Naive thymus-derived CD4-positive, alpha-beta T cell (primary cell): ENCODE data around the gene ZNF32. TPM values are rescaled to one million over a fixed set of nuclear protein-coding genes. Genes with fewer than 3 reads are reported as not detected.

Source experiments
- ATAC-seq: fragments of 150-1000 bp; cut with Tn5 transposase; 2 replicates; pipeline ENCODE4 v1.10.0; 2021; ENCODE audit warnings: mild to moderate bottlenecking, moderate library complexity
- CTCF ChIA-PET: fragments of 350-600 bp; sonication (Branson Sonifier 250); formaldehyde crosslinking; loops from one replicate; lab custom pipeline; 2021; ENCODE audit warnings: antibody characterized with exemption; lab: Charles Lee
- POLR2A ChIA-PET: fragments of 350-600 bp; sonication (Branson Sonifier 250); formaldehyde crosslinking; loops from one replicate; lab custom pipeline; 2021; ENCODE audit warnings: antibody characterized with exemption, inconsistent platforms; lab: Charles Lee
- DNase-seq, 9 donors: peaks; one replicate each; pipeline versions ENCODE4 v3.0.0 to v3.0.0-alpha.2; 2020 to 2022; ENCODE audit warnings: mixed read lengths in 1 of 9
- H3K27ac ChIP-seq: one replicate; pipeline ENCODE4 v1.7.0; 2013; ENCODE audit warnings: mild to moderate bottlenecking, low read depth, low read length, moderate library complexity
- H3K27me3 ChIP-seq, 2 donors: one replicate each; pipeline ENCODE4 v1.7.0; 2013; ENCODE audit warnings: low read length in 2 of 2, mild to moderate bottlenecking in 2 of 2, moderate library complexity in 2 of 2; ENCODE audit not compliant: control insufficient read depth in 2 of 2, insufficient read depth in 2 of 2
- H3K36me3 ChIP-seq, 3 experiments: 1 replicate in 2 of 3; 2 replicates in 1 of 3; pipeline ENCODE4 v1.7.0; 2013; ENCODE audit warnings: low read length in 3 of 3, mild to moderate bottlenecking in 3 of 3, moderate library complexity in 1 of 3; ENCODE audit not compliant: insufficient read depth in 3 of 3, control insufficient read depth in 2 of 3
- H3K4me1 ChIP-seq, 2 donors: one replicate each; pipeline ENCODE4 v1.7.0; 2013; ENCODE audit warnings: low read length in 2 of 2, mild to moderate bottlenecking in 2 of 2, moderate library complexity in 1 of 2; ENCODE audit not compliant: control insufficient read depth in 2 of 2, insufficient read depth in 2 of 2
- H3K4me3 ChIP-seq: 2 replicates; pipeline ENCODE4 v1.7.0; 2013; ENCODE audit warnings: mild to moderate bottlenecking, low read length
- H3K9me3 ChIP-seq, 3 experiments: 1 replicate in 2 of 3; 2 replicates in 1 of 3; pipeline ENCODE4 v1.7.0; 2013; ENCODE audit warnings: low read length in 3 of 3; ENCODE audit not compliant: control insufficient read depth in 2 of 3
- H3K27ac Mint-ChIP-seq, 9 donors: one replicate each; pipeline ENCODE4 v1.8.0; 2020 to 2022; ENCODE audit warnings: mixed read lengths in 9 of 9, mild to moderate bottlenecking in 8 of 9, moderate library complexity in 5 of 9, inconsistent platforms in 2 of 9
- H3K27me3 Mint-ChIP-seq, 5 donors: one replicate each; pipeline ENCODE4 v1.8.0; 2021 to 2022; ENCODE audit warnings: mixed read lengths in 5 of 5, mild to moderate bottlenecking in 1 of 5
- H3K36me3 Mint-ChIP-seq, 5 donors: one replicate each; pipeline ENCODE4 v1.8.0; 2020 to 2022; ENCODE audit warnings: mixed read lengths in 5 of 5, mild to moderate bottlenecking in 3 of 5, inconsistent platforms in 1 of 5
- H3K4me1 Mint-ChIP-seq, 7 donors: one replicate each; pipeline ENCODE4 v1.8.0; 2020 to 2022; ENCODE audit warnings: mixed read lengths in 7 of 7, mild to moderate bottlenecking in 3 of 7, inconsistent platforms in 1 of 7
- H3K4me3 Mint-ChIP-seq, 10 donors: one replicate each; pipeline ENCODE4 v1.8.0; 2020 to 2022; ENCODE audit warnings: mild to moderate bottlenecking in 10 of 10, mixed read lengths in 10 of 10, moderate library complexity in 6 of 10, inconsistent platforms in 2 of 10
- H3K9me3 Mint-ChIP-seq, 11 donors: one replicate each; pipeline ENCODE4 v1.8.0; 2020 to 2022; ENCODE audit warnings: mixed read lengths in 11 of 11, mild to moderate bottlenecking in 4 of 11, inconsistent platforms in 1 of 11, moderate library complexity in 1 of 11
- intact Hi-C, 2 donors: fragments of 100-400 bp; cut with micrococcal nuclease; formaldehyde crosslinking; loops; one replicate each; pipeline ENCODE4 v1.15.1; 2023
- polyA plus RNA-seq, 2 donors: library from polyadenylated mRNA; unstranded; fragments of 300-500 nt; fragmentation: Illumina TruSeq; gene quantifications; one replicate each; pipeline ENCODE4 v1.2.3, GENCODE V29; 2021
- total RNA-seq, 6 experiments: library from RNA in 5 of 6; stranded (reverse) in 5 of 6; gene quantifications; 1 replicate in 5 of 6; 2 replicates in 1 of 6; pipeline ENCODE4 v1.2.3 and lab custom pipeline; 2021 to 2026

The ZNF32 gene
- total RNA-seq: 10 to 100 TPM; 19.3 to 47.0 (median 22.7) TPM
- polyA plus RNA-seq: 10 to 100 TPM; 92.2 to 98.8 TPM
- total RNA-seq (lab: John Stamatoyannopoulos, UW): 20.6 reads per million, percentile 51 among the genes with 10 or more reads in this experiment

- Mint-ChIP-seq H3K4me3 (peak within 1 kb of the TSS; percentile 88 to 96 (median 95)), H3K27ac (peak within 1 kb of the TSS; percentile 86 to 98 (median 94)), H3K36me3 (peaks cover 16 to 40% (median 36%) of the 10 kb centered on the region in 5 donors), H3K27me3 (peaks cover 0 to 5% (median 0%) of the 10 kb centered on the region in 5 donors), H3K9me3 (peaks cover 6 to 40% (median 29%) of the 10 kb centered on the region in 11 donors), H3K4me1 (peaks cover 8 to 31% (median 27%) of the 10 kb centered on the region in 7 donors)
- H3K4me3 ChIP-seq: peak within 1 kb of the TSS; percentile 70
- DNase-seq (peak; percentile 74 to 85 (median 80)), ATAC-seq (peak; percentile 99)
- peaks cover 12 to 33% (median 12%) of the 10 kb centered on the region in 3 experiments for H3K9me3 ChIP-seq
- ChIA-PET POLR2A (interaction anchor here (0.6 to 4.2 kb wide), 8 partner anchors 26 to 511 kb away, joined by 3 to 35 read pairs (median 4); partner anchors contain the start of genes CSGALNACT2, ZNF239 and ZNF485), CTCF (interaction anchor here (1.5 kb wide), 1 partner anchor 41 kb away, joined by 4 read pairs; no protein-coding TSS in a partner anchor)
- H3K4me1 ChIP-seq: peaks cover 5% of the 10 kb centered on the region in 2 donors
- H3K27me3 ChIP-seq: no peaks in the 10 kb centered on the region
- H3K27ac ChIP-seq: peak within 1 kb of the TSS; percentile 94
- intact Hi-C loops: loop anchor here (1.0 to 10.0 kb wide), 13 partner anchors 24 to 1311 kb away; partner anchors contain the start of genes CSGALNACT2 (in 2 of the 2), ZNF239 (in 2 of the 2), ZNF33B (in 2 of the 2) and ZNF485 (in 2 of the 2)
- peaks cover 20 to 28% (median 21%) of the 10 kb centered on the region in 3 experiments for H3K36me3 ChIP-seq
These were observed at the start of gene ZNF32 for GRCh38 chr10:43648398-43649184. Gene ZNF32 (minus strand): TSS chr10:43648881. CDS start chr10:43646133, 2,748 bp downstream.

GRCh38 chr10:43698156-43698555 is 49.5 kb upstream of the ZNF32 start:
- Histone ChIP-seq H3K27ac (no peak overlapping the region), H3K4me3 (no peak overlapping the region), H3K27me3 (no peaks in the 10 kb centered on the region), H3K4me1 (no peaks in the 10 kb centered on the region), H3K9me3 (no peaks in the 10 kb centered on the region), H3K36me3 (no peaks in the 10 kb centered on the region)
- Mint-ChIP-seq H3K4me3 (no peak overlapping the region), H3K27ac (no peak overlapping the region), H3K36me3 (no peaks in the 10 kb centered on the region), H3K9me3 (no peaks in the 10 kb centered on the region), H3K27me3 (peaks cover 2 to 13% (median 5%) of the 10 kb centered on the region in 5 donors), H3K4me1 (no peaks in the 10 kb centered on the region)
- CTCF ChIA-PET: no interaction called here
- no peak for DNase-seq
- ATAC-seq: no peak
- intact Hi-C loops: loop anchor here in 1 of 2 donors (10.0 kb wide), 1 partner anchor 127 kb away; no protein-coding TSS in a partner anchor
- POLR2A ChIA-PET: no interaction called here

DNA sequence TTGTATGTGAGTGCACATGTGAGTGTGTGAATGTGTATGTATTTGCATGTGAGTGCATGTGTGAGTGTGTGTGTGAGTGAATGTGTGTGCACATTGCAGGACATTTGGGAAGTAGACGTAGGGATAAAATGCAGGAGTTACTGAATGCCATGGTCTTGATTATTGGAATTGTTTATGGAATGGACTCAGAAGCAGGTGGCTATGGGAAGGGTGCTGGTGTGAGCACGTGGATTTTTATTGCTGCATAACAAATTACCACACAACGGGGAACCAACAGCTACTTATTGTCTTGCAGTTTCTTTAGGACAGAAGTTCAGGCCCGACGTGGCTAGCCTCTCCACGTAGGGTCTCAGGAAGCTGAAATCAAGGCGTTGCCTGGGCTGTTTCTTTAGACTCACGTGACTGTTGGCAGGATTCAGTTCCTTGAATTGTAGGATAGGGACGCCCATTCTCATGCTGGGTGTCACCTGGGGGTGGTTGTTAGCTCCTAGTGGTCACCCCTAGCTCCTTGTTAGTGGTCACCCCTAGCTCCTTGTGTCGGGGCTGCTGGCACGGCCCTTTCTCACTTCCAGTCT is 48.3 kb upstream of the ZNF32 start:
- Histone ChIP-seq H3K27ac (no peak overlapping the region), H3K4me3 (no peak overlapping the region), H3K4me1 (no peaks in the 10 kb centered on the region), H3K36me3 (no peaks in the 10 kb centered on the region), H3K9me3 (no peaks in the 10 kb centered on the region), H3K27me3 (no peaks in the 10 kb centered on the region)
- ChIA-PET POLR2A (no interaction called here), CTCF (no interaction called here)
- ATAC-seq: no peak
- no peaks in the 10 kb centered on the region for H3K9me3 Mint-ChIP-seq
- H3K27me3 Mint-ChIP-seq: peaks cover 11 to 21% (median 14%) of the 10 kb centered on the region in 5 donors
- H3K4me1 Mint-ChIP-seq: no peaks in the 10 kb centered on the region
- H3K27ac Mint-ChIP-seq: no peak overlapping the region
- no peak overlapping the region for H3K4me3 Mint-ChIP-seq
- DNase-seq: no peak
- H3K36me3 Mint-ChIP-seq: no peaks in the 10 kb centered on the region
- intact Hi-C loops: loop anchor here in 1 of 2 donors (10.0 kb wide), 1 partner anchor 128 kb away; no protein-coding TSS in a partner anchor

GRCh38 chr10:43695730-43696129 is 47.0 kb upstream of the ZNF32 start:
- H3K36me3 Mint-ChIP-seq: no peaks in the 10 kb centered on the region
- Histone ChIP-seq H3K27me3 (no peaks in the 10 kb centered on the region), H3K4me3 (no peak overlapping the region), H3K4me1 (no peaks in the 10 kb centered on the region), H3K27ac (no peak overlapping the region), H3K36me3 (no peaks in the 10 kb centered on the region), H3K9me3 (no peaks in the 10 kb centered on the region)
- no peak for ATAC-seq
- H3K27ac Mint-ChIP-seq: no peak overlapping the region
- H3K9me3 Mint-ChIP-seq: no peaks in the 10 kb centered on the region
- peaks cover 0 to 4% (median 0%) of the 10 kb centered on the region in 7 donors for H3K4me1 Mint-ChIP-seq
- POLR2A ChIA-PET: no interaction called here
- intact Hi-C loops: loop anchor here in 1 of 2 donors (10.0 kb wide), 1 partner anchor 129 kb away; no protein-coding TSS in a partner anchor
- CTCF ChIA-PET: no interaction called here
- no peak overlapping the region for H3K4me3 Mint-ChIP-seq
- peaks cover 12 to 21% (median 17%) of the 10 kb centered on the region in 5 donors for H3K27me3 Mint-ChIP-seq
- DNase-seq: no peak

GRCh38 chr10:43695321-43695720 is 46.6 kb upstream of the ZNF32 start:
- Histone ChIP-seq H3K4me3 (no peak overlapping the region), H3K27me3 (no peaks in the 10 kb centered on the region), H3K36me3 (no peaks in the 10 kb centered on the region), H3K4me1 (no peaks in the 10 kb centered on the region), H3K9me3 (no peaks in the 10 kb centered on the region), H3K27ac (no peak overlapping the region)
- Mint-ChIP-seq H3K4me3 (no peak overlapping the region), H3K36me3 (no peaks in the 10 kb centered on the region), H3K27ac (no peak overlapping the region), H3K9me3 (no peaks in the 10 kb centered on the region), H3K27me3 (peaks cover 8 to 20% (median 17%) of the 10 kb centered on the region in 5 donors), H3K4me1 (peaks cover 0 to 6% (median 0%) of the 10 kb centered on the region in 7 donors)
- CTCF ChIA-PET: no interaction called here
- intact Hi-C loops: loop anchor here in 1 of 2 donors (10.0 kb wide), 1 partner anchor 129 kb away; no protein-coding TSS in a partner anchor
- no peak for ATAC-seq
- DNase-seq: no peak
- POLR2A ChIA-PET: no interaction called here

DNA sequence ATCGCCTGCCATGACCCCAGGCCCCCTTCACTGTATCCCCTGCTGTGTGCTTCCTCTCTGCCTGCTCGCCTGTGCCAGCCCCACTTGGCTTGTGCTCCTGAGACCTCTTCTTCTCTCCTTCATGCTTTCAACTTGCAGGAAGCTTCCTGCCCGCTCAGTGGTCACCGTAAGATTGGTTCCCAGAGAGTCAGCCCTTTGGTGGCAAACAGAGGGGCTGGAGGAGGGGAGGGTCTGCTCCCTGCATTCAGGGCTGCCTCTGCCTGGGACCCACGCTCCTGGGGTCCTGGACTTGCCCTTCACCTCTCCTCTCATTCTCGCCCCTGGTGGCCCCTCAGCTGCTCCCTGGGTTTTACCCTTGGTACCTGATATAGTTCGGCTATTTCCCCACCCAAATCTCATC is 45.8 kb upstream of the ZNF32 start:
- Mint-ChIP-seq H3K27me3 (peaks cover 8 to 22% (median 15%) of the 10 kb centered on the region in 5 donors), H3K4me1 (peaks cover 0 to 10% (median 2%) of the 10 kb centered on the region in 7 donors), H3K36me3 (no peaks in the 10 kb centered on the region), H3K27ac (no peak overlapping the region), H3K9me3 (no peaks in the 10 kb centered on the region), H3K4me3 (no peak overlapping the region)
- intact Hi-C loops: loop anchor here in 1 of 2 donors (10.0 kb wide), 1 partner anchor 130 kb away; no protein-coding TSS in a partner anchor
- Histone ChIP-seq H3K36me3 (no peaks in the 10 kb centered on the region), H3K27ac (no peak overlapping the region), H3K9me3 (no peaks in the 10 kb centered on the region), H3K4me3 (no peak overlapping the region), H3K27me3 (no peaks in the 10 kb centered on the region), H3K4me1 (no peaks in the 10 kb centered on the region)
- DNase-seq (no peak), ATAC-seq (no peak)
- POLR2A ChIA-PET: no interaction called here
- CTCF ChIA-PET: no interaction called here
